Left lobe of liver (tissue), 2 donors: ENCODE measurements around the gene SCGB1D1. TPM values are rescaled to one million over a fixed set of nuclear protein-coding genes. Genes with fewer than 3 reads are reported as not detected.

Experiments
- ATAC-seq: fragments of 200-7000 bp; cut with Tn5 transposase; one replicate; pipeline ENCODE4 v1.9.1; 2020; ENCODE audit warnings: mild to moderate bottlenecking, moderate library complexity
- DNase-seq: peaks from one replicate; pipeline ENCODE4 v3.0.0-alpha.2; 2020; ENCODE audit warnings: low spot score
- total RNA-seq: library from RNA; stranded (reverse); gene quantifications from one replicate; pipeline ENCODE4 v1.2.1, GENCODE V29; 2021
- donor health status: DM: no; HTN: no; CAD: no; lungs with moderate emphysema.
- donor health status: DM: no; HTN: yes; CAD: no.

The SCGB1D1 gene, protein sequence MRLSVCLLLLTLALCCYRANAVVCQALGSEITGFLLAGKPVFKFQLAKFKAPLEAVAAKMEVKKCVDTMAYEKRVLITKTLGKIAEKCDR
- not detected for total RNA-seq

DNA sequence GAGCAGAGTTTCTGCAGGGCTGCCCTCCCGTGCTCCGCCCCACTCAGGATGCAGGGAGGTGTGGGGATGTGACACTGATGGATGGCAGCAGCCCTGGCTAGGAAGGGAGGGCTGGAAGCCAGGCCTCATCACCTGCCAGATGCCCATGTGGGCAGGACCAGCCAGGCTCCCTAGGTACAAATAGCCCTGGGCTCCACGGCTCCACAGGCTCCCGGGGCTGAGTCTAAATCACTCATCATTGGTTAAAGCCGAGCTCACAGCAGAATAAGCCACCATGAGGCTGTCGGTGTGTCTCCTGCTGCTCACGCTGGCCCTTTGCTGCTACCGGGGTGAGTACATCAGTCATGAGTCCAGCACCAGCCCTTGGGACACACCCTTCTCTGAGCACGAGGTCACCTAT, at the start of gene SCGB1D1:
Gene SCGB1D1, plus strand, starts transcription at position 206 of the 400 bp plus-strand sequence. Its CDS starts 69 bp downstream, at position 275.
- DNase-seq: no peak
- ATAC-seq: no peak

GRCh38 chr11:62140304-62141110, 49.5 kb upstream of the SCGB1D1 start:
- DNase-seq (peak; percentile 35), ATAC-seq (no peak)

DNA sequence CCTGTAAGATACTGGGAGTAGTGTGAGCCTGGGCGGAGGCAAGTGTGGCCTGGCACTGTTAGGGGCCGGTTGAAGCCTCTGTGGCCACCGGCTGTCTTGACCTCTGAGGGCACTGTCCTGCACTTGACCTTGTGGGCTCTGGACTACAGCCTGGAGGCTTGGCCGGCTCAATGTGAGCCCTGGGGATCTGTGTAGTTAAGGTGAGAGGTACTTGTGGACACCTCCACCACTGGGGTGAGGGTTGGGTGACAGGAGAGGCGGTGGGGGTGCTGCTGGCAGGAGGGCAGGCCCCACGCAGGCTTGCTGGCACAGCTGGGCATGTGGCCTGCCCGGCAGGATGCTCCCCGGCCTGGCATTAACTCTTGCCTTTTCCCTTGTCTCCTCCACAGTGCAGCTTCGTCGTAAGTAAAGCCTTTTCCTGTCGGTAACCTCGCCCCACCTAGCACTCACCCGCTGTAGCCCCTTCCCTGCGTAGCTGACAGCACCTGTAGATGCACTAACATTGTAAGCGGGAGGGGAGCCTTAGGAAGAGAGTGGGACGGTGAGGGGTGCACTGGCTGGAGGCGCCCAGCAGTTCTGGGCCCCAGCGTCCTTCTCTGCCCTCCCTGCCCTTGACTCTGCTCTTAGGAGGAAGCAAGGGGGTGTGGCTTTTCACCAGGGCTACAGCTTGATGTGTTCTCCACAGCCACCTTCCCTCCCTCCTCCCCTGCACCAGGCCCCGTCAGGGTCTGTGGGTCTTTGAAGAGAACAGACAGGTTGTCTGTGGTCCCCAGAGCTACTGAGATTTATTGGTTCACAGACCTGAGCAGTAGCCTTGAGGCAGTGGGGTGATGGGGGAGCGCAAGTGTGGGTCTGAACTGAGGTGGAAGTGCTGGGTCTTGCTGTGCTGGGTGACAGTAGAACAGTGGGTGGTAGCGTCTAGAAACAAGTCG, 48.6 kb upstream of the SCGB1D1 start:
- no peak for ATAC-seq
- DNase-seq: peak; percentile 38

- no peak for DNase-seq
- ATAC-seq: no peak
These were observed 48.0 kb upstream of the SCGB1D1 start for GRCh38 chr11:62142043-62142375.

- peak; percentile 43 for ATAC-seq
- DNase-seq: peak; percentile 51
These were observed 47.1 kb upstream of the SCGB1D1 start for GRCh38 chr11:62142921-62143320.

GRCh38 chr11:62143727-62144126, 46.3 kb upstream of the SCGB1D1 start:
- DNase-seq (no peak), ATAC-seq (no peak)

DNA sequence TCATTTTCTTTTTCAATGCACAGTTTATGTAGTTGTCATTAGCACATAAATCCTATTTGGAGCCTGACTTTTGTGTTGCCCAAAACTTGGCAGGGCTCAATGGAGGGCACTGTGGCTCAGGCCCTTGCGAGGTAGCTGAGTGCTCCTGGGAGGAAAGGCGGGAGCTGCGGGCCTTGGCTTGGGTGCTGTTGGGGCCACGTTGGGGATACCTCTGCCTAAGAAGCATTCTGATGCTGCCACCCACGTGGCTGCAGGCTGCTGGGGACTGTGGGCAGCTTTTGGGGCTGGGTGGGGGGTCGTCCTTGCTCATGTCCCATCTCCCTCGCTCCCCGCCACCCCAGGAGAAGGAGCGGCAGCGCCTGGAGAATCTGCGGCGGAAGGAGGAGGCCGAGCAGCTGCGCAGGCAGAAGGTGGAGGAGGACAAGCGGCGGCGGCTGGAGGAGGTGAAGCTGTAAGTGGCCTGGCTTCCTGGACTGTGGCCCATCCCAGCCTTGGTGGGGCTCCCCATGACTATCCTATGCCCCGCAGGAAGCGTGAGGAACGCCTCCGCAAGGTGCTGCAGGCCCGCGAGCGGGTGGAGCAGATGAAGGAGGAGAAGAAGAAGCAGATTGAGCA, 45.3 kb upstream of the SCGB1D1 start:
- DNase-seq: peak; percentile 34
- ATAC-seq: no peak

DNA sequence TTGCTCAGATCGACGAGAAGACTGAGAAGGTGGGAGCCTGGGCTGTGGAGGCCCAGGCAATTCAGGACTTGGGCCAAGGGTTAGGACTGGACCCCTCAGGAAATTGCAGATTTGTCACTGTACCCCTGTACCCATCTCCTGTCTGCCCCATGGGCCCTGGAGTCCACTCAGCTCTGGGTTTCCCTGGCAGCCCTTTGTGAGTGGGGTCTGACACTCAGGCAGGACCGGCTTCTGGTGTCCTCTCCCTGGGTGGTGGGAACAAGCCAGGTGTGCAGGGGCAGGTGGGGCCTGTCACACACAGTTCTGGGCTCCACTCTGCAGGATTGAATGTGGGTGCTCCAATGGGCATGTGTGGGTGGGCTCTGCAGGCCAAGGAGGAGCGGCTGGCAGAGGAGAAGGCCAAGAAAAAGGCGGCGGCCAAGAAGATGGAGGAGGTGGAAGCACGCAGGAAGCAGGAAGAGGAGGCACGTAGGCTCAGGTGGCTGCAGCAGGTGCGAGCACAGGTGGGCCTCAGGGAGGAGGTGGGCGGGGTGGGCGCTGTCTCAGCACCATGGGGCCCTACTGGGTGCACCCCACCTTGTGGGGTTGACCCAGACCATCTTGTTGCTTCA, 44.6 kb upstream of the SCGB1D1 start:
- DNase-seq: peak; percentile 33
- ATAC-seq: no peak

DNA sequence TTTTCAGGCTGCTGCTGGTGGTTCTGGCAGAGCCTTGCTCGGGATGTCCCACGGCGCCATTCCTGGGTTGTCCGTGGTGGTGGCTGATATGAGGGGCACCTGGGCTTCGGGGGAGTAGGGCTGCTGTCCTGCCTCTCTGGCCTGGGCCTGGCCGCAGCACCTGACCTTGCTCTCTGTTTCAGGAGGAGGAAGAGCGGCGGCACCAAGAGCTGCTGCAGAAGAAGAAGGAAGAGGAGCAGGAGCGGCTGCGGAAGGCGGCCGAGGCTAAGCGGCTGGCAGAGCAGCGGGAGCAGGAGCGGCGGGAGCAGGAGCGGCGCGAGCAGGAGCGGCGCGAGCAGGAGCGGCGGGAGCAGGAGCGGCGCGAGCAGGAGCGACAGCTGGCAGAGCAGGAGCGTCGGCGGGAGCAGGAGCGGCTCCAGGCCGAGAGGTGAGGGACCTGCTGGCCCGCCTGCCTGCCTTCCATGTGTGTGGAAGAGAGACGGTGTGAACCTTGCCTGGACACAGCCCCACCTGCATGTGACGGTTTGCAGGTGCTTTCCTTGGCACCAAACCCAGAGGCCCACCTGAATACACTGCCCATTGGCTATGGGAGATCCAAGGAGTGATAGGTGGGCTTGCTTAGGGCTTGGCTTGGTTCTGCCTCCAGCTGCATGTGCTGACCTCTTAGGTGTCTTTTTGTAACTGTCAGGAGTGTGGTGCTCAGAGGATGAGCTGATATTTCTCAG, 43.4 kb upstream of the SCGB1D1 start:
- ATAC-seq: no peak

DNA sequence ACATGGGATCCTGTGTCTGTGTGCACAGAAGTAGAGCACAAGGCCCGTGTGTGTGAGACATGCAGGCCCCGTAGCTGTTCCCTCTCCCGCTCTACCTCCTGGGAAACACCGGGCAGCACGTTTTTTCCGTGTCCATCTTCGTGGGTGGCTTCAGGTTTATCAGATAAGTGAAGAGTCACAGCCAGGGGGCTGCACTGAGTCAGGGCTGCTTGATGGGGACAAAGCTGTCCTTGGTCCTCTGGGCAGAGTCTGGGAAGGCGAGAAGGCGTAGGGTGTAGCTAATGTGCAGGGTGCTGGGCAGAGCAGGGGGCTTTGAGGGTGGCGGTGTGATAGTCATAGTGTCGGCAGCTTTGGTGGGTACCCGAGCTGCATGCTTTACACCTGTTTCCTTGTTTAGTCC, 42.5 kb upstream of the SCGB1D1 start:
- ATAC-seq (no peak), DNase-seq (peak; percentile 30)

More for the DNA sequence above, 43.4 kb upstream of the SCGB1D1 start:
- peak; percentile 33 for DNase-seq

DNA sequence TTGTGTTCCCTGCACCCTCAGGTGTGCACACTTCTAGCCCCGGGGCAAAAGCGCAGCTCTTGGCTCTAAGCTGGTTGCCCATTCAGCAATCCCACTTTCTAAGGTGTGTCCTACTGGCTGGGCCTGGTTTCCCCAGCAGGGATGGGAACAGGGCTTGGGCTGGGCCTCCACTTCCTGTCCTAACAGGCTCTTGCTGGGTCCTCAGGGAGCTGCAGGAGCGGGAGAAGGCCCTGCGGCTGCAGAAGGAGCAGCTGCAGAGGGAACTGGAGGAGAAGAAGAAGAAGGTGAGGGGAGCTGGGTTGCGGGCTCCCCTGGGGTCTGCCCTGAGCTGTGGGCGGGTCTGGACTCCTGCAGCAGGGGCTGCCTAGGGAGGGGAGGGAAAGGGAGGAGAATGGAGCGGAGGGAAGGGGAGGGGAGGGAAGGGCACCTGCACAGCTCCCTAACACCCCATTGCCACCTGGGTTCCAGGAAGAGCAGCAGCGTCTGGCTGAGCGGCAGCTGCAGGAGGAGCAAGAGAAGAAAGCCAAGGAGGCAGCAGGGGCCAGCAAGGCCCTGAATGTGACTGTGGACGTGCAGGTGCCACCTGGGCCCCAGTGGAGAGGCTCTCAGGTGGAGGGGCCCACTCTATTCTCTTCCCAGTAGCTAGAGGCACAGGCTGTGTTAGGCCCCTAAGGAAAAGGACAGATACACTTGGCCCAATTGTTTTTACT, 41.6 kb upstream of the SCGB1D1 start:
- no peak for ATAC-seq
- peak; percentile 41 for DNase-seq

- peak; percentile 33 for DNase-seq
- ATAC-seq: no peak
These were observed 39.8 kb upstream of the SCGB1D1 start for GRCh38 chr11:62149986-62150886.

- no peak for ATAC-seq
- DNase-seq: no peak
These were observed 38.9 kb upstream of the SCGB1D1 start for GRCh38 chr11:62150887-62151736.

- ATAC-seq (no peak), DNase-seq (no peak)
These were observed 38.3 kb upstream of the SCGB1D1 start for GRCh38 chr11:62151737-62152102.

DNA sequence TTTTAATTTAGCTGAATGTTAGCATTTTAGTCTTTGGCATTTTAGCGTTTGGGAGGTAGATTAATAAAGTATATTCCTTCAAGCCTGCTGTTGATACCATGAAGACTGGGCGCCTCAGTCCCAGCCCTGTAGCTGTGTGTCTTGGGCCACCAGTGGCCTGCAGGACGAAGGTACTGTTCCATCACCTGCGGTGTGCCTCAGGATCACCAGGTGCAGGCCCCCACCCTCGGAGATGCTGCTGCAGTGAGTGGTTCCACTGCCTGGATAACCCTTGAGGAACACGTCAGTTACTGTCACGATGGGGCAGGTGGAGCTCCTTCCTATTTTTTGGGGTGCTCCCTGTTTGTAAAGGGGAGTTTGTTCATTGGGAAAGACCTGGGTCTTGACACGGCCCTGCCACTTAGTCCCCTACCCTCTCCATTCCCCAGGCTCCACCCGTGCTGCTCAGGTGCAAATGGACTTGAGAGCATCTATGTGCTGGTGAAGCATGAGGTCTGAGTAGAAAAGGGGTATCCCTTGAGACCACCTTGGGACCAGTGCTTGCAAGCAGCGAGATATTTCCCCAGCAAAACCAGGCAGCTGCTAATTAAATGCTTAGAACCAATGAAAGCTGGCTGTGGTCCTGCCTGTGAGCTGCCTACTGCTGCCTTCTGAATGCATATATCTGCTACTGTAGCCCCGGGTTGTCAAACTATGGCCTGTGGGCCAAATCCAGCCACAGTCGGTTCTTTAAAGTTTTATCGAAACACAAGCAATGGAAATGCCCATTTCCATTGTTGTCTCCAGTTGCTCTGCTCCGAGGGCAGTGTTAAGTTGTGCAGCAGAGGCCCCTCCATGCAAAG, 37.5 kb upstream of the SCGB1D1 start:
- DNase-seq: no peak
- ATAC-seq: no peak

GRCh38 chr11:62153087-62153395, 37.0 kb upstream of the SCGB1D1 start:
- no peak for DNase-seq
- no peak for ATAC-seq

DNA sequence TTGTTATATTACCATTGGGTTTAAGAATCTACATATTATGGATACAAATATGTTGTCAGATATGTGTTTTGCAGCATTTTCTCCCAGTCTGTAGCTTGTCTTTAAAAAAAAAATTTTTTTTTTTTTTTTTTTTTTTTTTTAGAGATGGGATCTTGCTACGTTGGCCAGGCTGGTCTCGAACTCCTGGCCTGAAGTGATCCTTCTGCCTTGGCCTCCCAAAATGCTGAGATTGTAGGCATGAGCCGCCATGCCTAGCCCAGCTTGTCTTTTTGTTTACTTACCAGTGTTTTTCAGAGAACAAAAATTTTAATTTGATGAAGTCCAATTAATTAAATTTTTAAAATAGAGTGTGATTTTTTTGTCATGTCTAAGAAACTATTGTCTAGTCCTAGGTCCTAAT, 36.4 kb upstream of the SCGB1D1 start:
- DNase-seq: no peak
- no peak for ATAC-seq
